PC-9 (cell line): ENCODE measurements around the gene ADGRL3. TPM values are rescaled to one million over a fixed set of nuclear protein-coding genes. Genes with fewer than 3 reads are reported as not detected.

Experiments used
- BruUV-seq: library from RNA; stranded (reverse); fragments of 400-500 nt; replicated peaks from 2 replicates; lab custom pipeline; 2021; lab: Mats Ljungman, UMichigan
- CTCF ChIA-PET: fragments of 300-600 bp; sonication (Branson Sonifier 250); formaldehyde crosslinking; loops from one replicate; lab custom pipeline; 2022; ENCODE audit warnings: antibody characterized with exemption; lab: Charles Lee
- POLR2A ChIA-PET: fragments of 300-600 bp; sonication (Branson Sonifier 250); formaldehyde crosslinking; loops from one replicate; lab custom pipeline; 2022; ENCODE audit warnings: antibody characterized with exemption; ENCODE audit not compliant: unreplicated experiment; lab: Charles Lee
- DNase-seq, 2 experiments: peaks; one replicate each; pipeline versions ENCODE4 v3.0.0 to v3.0.0-alpha.2; 2015 to 2022; ENCODE audit warnings: mixed read lengths in 1 of 2
- H2AFZ ChIP-seq: fragments of 200-600 bp; sonication (generic); 2 replicates; pipeline ENCODE4 v1.8.1; 2017; ENCODE audit warnings: antibody characterized with exemption
- H3F3A ChIP-seq: fragments of 200-600 bp; sonication (generic); 2 replicates; pipeline ENCODE4 v1.8.1; 2017; ENCODE audit warnings: antibody characterized with exemption, mild to moderate bottlenecking, low read depth; ENCODE audit not compliant: insufficient read depth
- H3K27ac ChIP-seq: fragments of 200-600 bp; sonication (generic); 2 replicates; pipeline ENCODE4 v1.6.1; 2016; ENCODE audit warnings: mixed run types
- H3K27me3 ChIP-seq: fragments of 200-600 bp; sonication (generic); 2 replicates; pipeline ENCODE4 v1.6.1; 2016; ENCODE audit warnings: low read depth, mixed run types; ENCODE audit not compliant: insufficient read depth
- H3K36me3 ChIP-seq: fragments of 200-600 bp; sonication (generic); 2 replicates; pipeline ENCODE4 v1.6.1; 2016; ENCODE audit warnings: low read depth, mixed run types
- H3K4me1 ChIP-seq: fragments of 200-600 bp; sonication (generic); replicated peaks from 2 replicates; pipeline ENCODE4 v1.6.1; 2016; ENCODE audit warnings: mixed run types; ENCODE audit not compliant: insufficient read depth
- H3K4me2 ChIP-seq: fragments of 200-600 bp; sonication (generic); 2 replicates; pipeline ENCODE4 v1.6.1; 2017; ENCODE audit warnings: mixed run types
- H3K4me3 ChIP-seq: fragments of 200-600 bp; sonication (generic); 2 replicates; pipeline ENCODE4 v1.6.1; 2016; ENCODE audit warnings: mixed run types
- H3K79me2 ChIP-seq: fragments of 200-600 bp; sonication (generic); 2 replicates; pipeline ENCODE4 v1.6.1; 2017; ENCODE audit warnings: low read depth, mixed run types
- H3K9me2 ChIP-seq: fragments of 200-600 bp; sonication (generic); 2 replicates; pipeline ENCODE4 v1.8.1; 2017; ENCODE audit warnings: mild to moderate bottlenecking; ENCODE audit not compliant: insufficient read depth
- H3K9me3 ChIP-seq: fragments of 200-600 bp; sonication (generic); 2 replicates; pipeline ENCODE4 v1.8.1; 2016; ENCODE audit warnings: low read depth; ENCODE audit not compliant: insufficient read depth
- H4K20me1 ChIP-seq: fragments of 200-600 bp; sonication (generic); 2 replicates; pipeline ENCODE4 v1.8.1; 2017; ENCODE audit not compliant: insufficient read depth
- CTCF ChIP-seq: fragments of 200-600 bp; sonication (generic); conservative IDR thresholded peaks from 2 replicates; pipeline ENCODE4 v1.6.1; 2017; ENCODE audit warnings: mixed run types, antibody characterized with exemption, mild to moderate bottlenecking, moderate library complexity
- EZH2 ChIP-seq: fragments of 200-600 bp; sonication (generic); IDR thresholded peaks from 2 replicates; pipeline ENCODE4 v1.8.0; 2017; ENCODE audit warnings: antibody characterized with exemption, low read depth
- intact Hi-C: fragments of 100-400 bp; cut with micrococcal nuclease; formaldehyde crosslinking; loops from one replicate; pipeline ENCODE4 v1.10.0; 2022; ENCODE audit not compliant: unreplicated experiment
- total RNA-seq: library from RNA; stranded (reverse); gene quantifications from 2 replicates; pipeline ENCODE4 v1.2.3, GENCODE V29; 2021

The ADGRL3 gene
- total RNA-seq, 1 experiment from 2014 or later: 1.6 TPM

DNA sequence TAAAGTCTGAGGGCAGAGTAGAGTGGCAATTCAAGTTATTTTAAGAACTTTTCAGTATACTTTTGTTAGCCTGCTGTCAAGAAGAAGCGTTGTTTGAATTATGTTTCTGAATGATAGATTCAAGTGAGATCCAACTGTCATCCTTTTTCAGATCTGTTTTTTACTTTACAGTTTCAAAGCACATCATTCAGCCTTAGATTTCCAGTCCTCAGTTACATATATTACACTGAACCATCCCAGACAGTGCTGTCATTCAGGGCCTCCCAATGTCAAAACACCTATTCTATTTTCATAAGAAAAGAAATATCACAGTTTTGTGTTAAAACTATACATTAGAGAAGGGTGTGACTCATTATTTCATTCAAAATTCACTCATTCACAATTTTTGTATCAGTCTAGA lies 856.9 kb downstream of the ADGRL3 start:
- no peak for DNase-seq
- BruUV-seq: no TSS peak
- CTCF ChIA-PET: no interaction called here
- no peak overlapping the region for H3K4me3 ChIP-seq
- H3K79me2 ChIP-seq: no peaks in the 10 kb centered on the region
- intact Hi-C loops: no loop called here
- no peaks in the 10 kb centered on the region for H3K27me3 ChIP-seq
- no peaks in the 10 kb centered on the region for H3F3A ChIP-seq
- H4K20me1 ChIP-seq: no peaks in the 10 kb centered on the region
- no peaks in the 10 kb centered on the region for H3K9me3 ChIP-seq
- no peaks in the 10 kb centered on the region for H3K9me2 ChIP-seq
- no peak overlapping the region for H2AFZ ChIP-seq
- H3K27ac ChIP-seq: no peak overlapping the region
- TF ChIP-seq EZH2 (no peak), CTCF (no peak)
- POLR2A ChIA-PET: no interaction called here
- no peaks in the 10 kb centered on the region for H3K36me3 ChIP-seq
- H3K4me2 ChIP-seq: no peak overlapping the region
- H3K4me1 ChIP-seq: no peaks in the 10 kb centered on the region

DNA sequence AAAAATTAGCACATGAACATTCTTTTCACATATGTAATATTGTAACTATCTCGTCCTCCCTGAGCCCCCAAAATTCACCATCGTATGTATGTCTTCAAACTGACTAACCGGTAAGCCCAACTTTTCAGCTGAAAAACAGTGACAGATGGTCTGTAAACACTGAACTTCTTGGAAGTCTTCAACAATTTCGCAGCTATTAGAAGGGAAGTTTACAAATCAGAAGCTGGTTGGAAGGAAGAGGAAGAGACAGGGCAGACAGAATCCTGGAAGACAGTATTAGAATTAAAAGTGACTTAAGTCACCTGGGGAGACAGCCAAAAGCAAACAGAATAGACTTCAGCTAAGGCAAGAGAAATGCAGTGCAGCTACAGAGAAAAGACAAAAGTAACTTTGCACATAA lies 858.4 kb downstream of the ADGRL3 start:
- Histone ChIP-seq H3K4me3 (no peak overlapping the region), H3K27me3 (no peaks in the 10 kb centered on the region), H3F3A (no peaks in the 10 kb centered on the region), H3K9me3 (no peaks in the 10 kb centered on the region), H3K36me3 (no peaks in the 10 kb centered on the region), H3K4me2 (no peak overlapping the region), H4K20me1 (no peaks in the 10 kb centered on the region), H2AFZ (no peak overlapping the region), H3K4me1 (no peaks in the 10 kb centered on the region), H3K27ac (no peak overlapping the region), H3K9me2 (no peaks in the 10 kb centered on the region), H3K79me2 (no peaks in the 10 kb centered on the region)
- intact Hi-C loops: no loop called here
- DNase-seq: no peak
- no TSS peak for BruUV-seq
- TF ChIP-seq CTCF (no peak), EZH2 (no peak)
- ChIA-PET POLR2A (no interaction called here), CTCF (no interaction called here)

DNA sequence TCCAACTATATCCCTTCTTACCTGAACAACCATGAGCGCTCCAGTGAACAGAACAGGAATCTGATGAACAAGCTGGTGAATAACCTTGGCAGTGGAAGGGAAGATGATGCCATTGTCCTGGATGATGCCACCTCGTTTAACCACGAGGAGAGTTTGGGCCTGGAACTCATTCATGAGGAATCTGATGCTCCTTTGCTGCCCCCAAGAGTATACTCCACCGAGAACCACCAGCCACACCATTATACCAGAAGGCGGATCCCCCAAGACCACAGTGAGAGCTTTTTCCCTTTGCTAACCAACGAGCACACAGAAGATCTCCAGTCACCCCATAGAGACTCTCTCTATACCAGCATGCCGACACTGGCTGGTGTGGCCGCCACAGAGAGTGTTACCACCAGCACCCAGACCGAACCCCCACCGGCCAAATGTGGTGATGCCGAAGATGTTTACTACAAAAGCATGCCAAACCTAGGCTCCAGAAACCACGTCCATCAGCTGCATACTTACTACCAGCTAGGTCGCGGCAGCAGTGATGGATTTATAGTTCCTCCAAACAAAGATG lies 870.2 kb downstream of the ADGRL3 start:
- H3K9me2 ChIP-seq: no peaks in the 10 kb centered on the region
- no peak overlapping the region for H3K27ac ChIP-seq
- no peaks in the 10 kb centered on the region for H3K36me3 ChIP-seq
- TF ChIP-seq CTCF (no peak), EZH2 (no peak)
- CTCF ChIA-PET: no interaction called here
- no peaks in the 10 kb centered on the region for H3K27me3 ChIP-seq
- H3K4me3 ChIP-seq: no peak overlapping the region
- H3K9me3 ChIP-seq: no peaks in the 10 kb centered on the region
- no peaks in the 10 kb centered on the region for H3F3A ChIP-seq
- no peak for DNase-seq
- intact Hi-C loops: no loop called here
- H4K20me1 ChIP-seq: no peaks in the 10 kb centered on the region
- BruUV-seq: no TSS peak
- no peak overlapping the region for H3K4me2 ChIP-seq
- H3K79me2 ChIP-seq: no peaks in the 10 kb centered on the region
- POLR2A ChIA-PET: no interaction called here
- H2AFZ ChIP-seq: no peak overlapping the region
- H3K4me1 ChIP-seq: no peaks in the 10 kb centered on the region
